ENCODE data around the gene CCL15.

The CCL15 gene

GRCh38 chr17:36027761-36028160 lies 26.4 kb upstream of the CCL15 start:
- Histone ChIP-seq H3K4me3 (replicated peaks; ENCODE audit: insufficient read depth, low read length) (no peak overlapping the region), H3K27ac (replicated peaks) (no peak overlapping the region), H3K27me3 (ENCODE audit: insufficient read depth, poor library complexity, severe bottlenecking) (no peaks in the 10 kb centered on the region)
- DNase-seq (ENCODE audit: low read depth in 1 of 2, low spot score in 1 of 2) = no peak
- TF ChIP-seq, protein P1, sequence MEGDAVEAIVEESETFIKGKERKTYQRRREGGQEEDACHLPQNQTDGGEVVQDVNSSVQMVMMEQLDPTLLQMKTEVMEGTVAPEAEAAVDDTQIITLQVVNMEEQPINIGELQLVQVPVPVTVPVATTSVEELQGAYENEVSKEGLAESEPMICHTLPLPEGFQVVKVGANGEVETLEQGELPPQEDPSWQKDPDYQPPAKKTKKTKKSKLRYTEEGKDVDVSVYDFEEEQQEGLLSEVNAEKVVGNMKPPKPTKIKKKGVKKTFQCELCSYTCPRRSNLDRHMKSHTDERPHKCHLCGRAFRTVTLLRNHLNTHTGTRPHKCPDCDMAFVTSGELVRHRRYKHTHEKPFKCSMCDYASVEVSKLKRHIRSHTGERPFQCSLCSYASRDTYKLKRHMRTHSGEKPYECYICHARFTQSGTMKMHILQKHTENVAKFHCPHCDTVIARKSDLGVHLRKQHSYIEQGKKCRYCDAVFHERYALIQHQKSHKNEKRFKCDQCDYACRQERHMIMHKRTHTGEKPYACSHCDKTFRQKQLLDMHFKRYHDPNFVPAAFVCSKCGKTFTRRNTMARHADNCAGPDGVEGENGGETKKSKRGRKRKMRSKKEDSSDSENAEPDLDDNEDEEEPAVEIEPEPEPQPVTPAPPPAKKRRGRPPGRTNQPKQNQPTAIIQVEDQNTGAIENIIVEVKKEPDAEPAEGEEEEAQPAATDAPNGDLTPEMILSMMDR (IDR thresholded peaks at IDR 0.05; ENCODE audit: insufficient read depth, low read length) = no peak
- TF ChIP-seq GABPA (IDR thresholded peaks at IDR 0.05; ENCODE audit: low read depth) = no peak
- TF ChIP-seq, protein P2, sequence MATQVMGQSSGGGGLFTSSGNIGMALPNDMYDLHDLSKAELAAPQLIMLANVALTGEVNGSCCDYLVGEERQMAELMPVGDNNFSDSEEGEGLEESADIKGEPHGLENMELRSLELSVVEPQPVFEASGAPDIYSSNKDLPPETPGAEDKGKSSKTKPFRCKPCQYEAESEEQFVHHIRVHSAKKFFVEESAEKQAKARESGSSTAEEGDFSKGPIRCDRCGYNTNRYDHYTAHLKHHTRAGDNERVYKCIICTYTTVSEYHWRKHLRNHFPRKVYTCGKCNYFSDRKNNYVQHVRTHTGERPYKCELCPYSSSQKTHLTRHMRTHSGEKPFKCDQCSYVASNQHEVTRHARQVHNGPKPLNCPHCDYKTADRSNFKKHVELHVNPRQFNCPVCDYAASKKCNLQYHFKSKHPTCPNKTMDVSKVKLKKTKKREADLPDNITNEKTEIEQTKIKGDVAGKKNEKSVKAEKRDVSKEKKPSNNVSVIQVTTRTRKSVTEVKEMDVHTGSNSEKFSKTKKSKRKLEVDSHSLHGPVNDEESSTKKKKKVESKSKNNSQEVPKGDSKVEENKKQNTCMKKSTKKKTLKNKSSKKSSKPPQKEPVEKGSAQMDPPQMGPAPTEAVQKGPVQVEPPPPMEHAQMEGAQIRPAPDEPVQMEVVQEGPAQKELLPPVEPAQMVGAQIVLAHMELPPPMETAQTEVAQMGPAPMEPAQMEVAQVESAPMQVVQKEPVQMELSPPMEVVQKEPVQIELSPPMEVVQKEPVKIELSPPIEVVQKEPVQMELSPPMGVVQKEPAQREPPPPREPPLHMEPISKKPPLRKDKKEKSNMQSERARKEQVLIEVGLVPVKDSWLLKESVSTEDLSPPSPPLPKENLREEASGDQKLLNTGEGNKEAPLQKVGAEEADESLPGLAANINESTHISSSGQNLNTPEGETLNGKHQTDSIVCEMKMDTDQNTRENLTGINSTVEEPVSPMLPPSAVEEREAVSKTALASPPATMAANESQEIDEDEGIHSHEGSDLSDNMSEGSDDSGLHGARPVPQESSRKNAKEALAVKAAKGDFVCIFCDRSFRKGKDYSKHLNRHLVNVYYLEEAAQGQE (IDR thresholded peaks at IDR 0.05; ENCODE audit: insufficient replicate concordance, low read depth) = no peak
- TF ChIP-seq POLR2AphosphoS5 (IDR thresholded peaks at IDR 0.05; ENCODE audit: low read depth) = no peak

GRCh38 chr17:36024106-36024869 lies 22.9 kb upstream of the CCL15 start:
- H3K27me3 ChIP-seq (ENCODE audit: insufficient read depth, poor library complexity, severe bottlenecking) = no peaks in the 10 kb centered on the region
- no peak overlapping the region for H3K27ac ChIP-seq (replicated peaks)
- no peak for DNase-seq (ENCODE audit: low read depth in 1 of 2, low spot score in 1 of 2)
- TF ChIP-seq POLR2AphosphoS5 (IDR thresholded peaks at IDR 0.05; ENCODE audit: low read depth) = no peak
- TF ChIP-seq, protein P1 (IDR thresholded peaks at IDR 0.05; ENCODE audit: insufficient read depth, low read length) = no peak
- H3K4me3 ChIP-seq (replicated peaks; ENCODE audit: insufficient read depth, low read length) = no peak overlapping the region

- Histone ChIP-seq H3K27me3 (ENCODE audit: insufficient read depth, poor library complexity, severe bottlenecking) (no peaks in the 10 kb centered on the region), H3K27ac (replicated peaks) (no peak overlapping the region)
- DNase-seq (ENCODE audit: low read depth in 1 of 2, low spot score in 1 of 2) = no peak
These were observed 18.1 kb upstream of the CCL15 start for GRCh38 chr17:36019423-36019822.

More at GRCh38 chr17:36019423-36019822, 18.1 kb upstream of the CCL15 start:
- H3K4me3 ChIP-seq (replicated peaks; ENCODE audit: insufficient read depth, low read length) = no peak overlapping the region
- TF ChIP-seq, protein P1 (IDR thresholded peaks at IDR 0.05; ENCODE audit: insufficient read depth, low read length) = no peak
- TF ChIP-seq, protein P2 (IDR thresholded peaks at IDR 0.05; ENCODE audit: insufficient replicate concordance, low read depth) = no peak
- TF ChIP-seq SPI1 (IDR thresholded peaks at IDR 0.05; ENCODE audit: borderline replicate concordance, low read depth) = no peak
- TF ChIP-seq GABPA (IDR thresholded peaks at IDR 0.05; ENCODE audit: low read depth) = no peak
- TF ChIP-seq POLR2AphosphoS5 (IDR thresholded peaks at IDR 0.05; ENCODE audit: low read depth) = no peak
